Measurements from ENCODE around the gene TRAP1.
"Not testable (repeated sequence)": the region's sequence is repeated elsewhere in the genome, so short reads cannot be mapped to it uniquely, and the experiment has no call there.

TRAP1 gene

GRCh38 chr16:3735541-3735940, 18.2 kb upstream of the TRAP1 start:
- no peak for DNase-seq

- no peak for DNase-seq
These were observed 17.5 kb upstream of the TRAP1 start for GRCh38 chr16:3734758-3735221.

- DNase-seq: no peak
These were observed 16.9 kb upstream of the TRAP1 start for GRCh38 chr16:3734084-3734757.

GRCh38 chr16:3732171-3732570, 14.8 kb upstream of the TRAP1 start:
- no peak for DNase-seq

GRCh38 chr16:3731126-3731935, 14.0 kb upstream of the TRAP1 start:
- DNase-seq: no peak

GRCh38 chr16:3730161-3731125, 13.1 kb upstream of the TRAP1 start:
- DNase-seq: no peak

- DNase-seq: no peak
These were observed 12.1 kb upstream of the TRAP1 start for GRCh38 chr16:3729161-3730112.

- DNase-seq: no peak
These were observed 11.3 kb upstream of the TRAP1 start for GRCh38 chr16:3728424-3729160.

- DNase-seq: no peak
These were observed 10.6 kb upstream of the TRAP1 start for GRCh38 chr16:3727806-3728381.

- DNase-seq: no peak
These were observed 8.8 kb upstream of the TRAP1 start for GRCh38 chr16:3726021-3726687.

GRCh38 chr16:3725276-3725675, 8.0 kb upstream of the TRAP1 start:
- DNase-seq: no peak

- no peak for DNase-seq
These were observed 5.2 kb upstream of the TRAP1 start for GRCh38 chr16:3722508-3722907.

- DNase-seq: no peak
These were observed 3.1 kb upstream of the TRAP1 start for GRCh38 chr16:3720418-3720817.

GRCh38 chr16:3718628-3719027, 1.3 kb upstream of the TRAP1 start:
- no peak for DNase-seq

- DNase-seq: no peak
These were observed 681 bp upstream of the TRAP1 start for GRCh38 chr16:3718019-3718391.

- DNase-seq: no peak
These were observed 491 bp downstream of the TRAP1 start for GRCh38 chr16:3716831-3717234.

GRCh38 chr16:3715430-3715829, 1.9 kb downstream of the TRAP1 start:
- DNase-seq: no peak

GRCh38 chr16:3714378-3714777, 2.9 kb downstream of the TRAP1 start:
- not testable (repeated sequence) for DNase-seq

GRCh38 chr16:3713587-3714242, 3.6 kb downstream of the TRAP1 start:
- no peak for DNase-seq

GRCh38 chr16:3712861-3713372, 4.4 kb downstream of the TRAP1 start:
- no peak for DNase-seq
